Endothelial cell of umbilical vein (primary cell): ENCODE data around the gene CCDC7. TPM values are rescaled to one million over a fixed set of nuclear protein-coding genes. Genes with fewer than 3 reads are reported as not detected.

Experiments
- BruUV-seq: library from RNA; stranded (reverse); fragments of 400-500 nt; replicated peaks from 2 replicates; lab custom pipeline; 2021; lab: Mats Ljungman, UMichigan
- CTCF ChIA-PET: fragments of 300-600, 350-600 bp; sonication (Branson Sonifier 250); formaldehyde crosslinking; loops from one replicate; lab custom pipeline; 2021; ENCODE audit warnings: antibody characterized with exemption, inconsistent platforms; lab: Charles Lee
- POLR2A ChIA-PET: fragments of 300-600, 350-600 bp; sonication (Branson Sonifier 250); formaldehyde crosslinking; loops from one replicate; lab custom pipeline; 2021; ENCODE audit warnings: antibody characterized with exemption, inconsistent platforms; lab: Charles Lee
- DNase-seq: peaks from one replicate; pipeline ENCODE4 v3.0.0-alpha.2; 2011; ENCODE audit warnings: low read depth, low spot score
- FAIRE-seq: peaks from 2 replicates; lab custom pipeline; 2011; peaks lifted over from hg19 to GRCh38; lab: Jason Lieb, UNC
- H2AFZ ChIP-seq: 2 replicates; pipeline ENCODE4 v1.6.0; 2012; ENCODE audit warnings: low read depth, low read length, control low read depth, inconsistent platforms
- H3K27ac ChIP-seq: 2 replicates; pipeline ENCODE4 v1.5.1; 2011; ENCODE audit warnings: low read depth, mild to moderate bottlenecking, control low read depth, low read length, moderate library complexity; ENCODE audit not compliant: insufficient read depth
- H3K27me3 ChIP-seq, 2 experiments: 2 replicates each; pipeline versions ENCODE4 v1.6.0 to v1.6.1; 2011; ENCODE audit warnings: low read length in 2 of 2, mixed read lengths in 1 of 2; ENCODE audit not compliant: control insufficient read depth in 2 of 2, insufficient read depth in 2 of 2
- H3K36me3 ChIP-seq, 2 experiments: 2 replicates in 1 of 2; 3 replicates in 1 of 2; pipeline ENCODE4 v1.5.1; 2011; ENCODE audit warnings: low read length in 2 of 2, mild to moderate bottlenecking in 1 of 2, moderate library complexity in 1 of 2; ENCODE audit not compliant: control insufficient read depth in 2 of 2, insufficient read depth in 2 of 2; ENCODE audit errors: extremely low read depth in 1 of 2
- H3K4me1 ChIP-seq: 3 replicates; pipeline ENCODE4 v1.5.1; 2011; ENCODE audit warnings: mild to moderate bottlenecking, low read length; ENCODE audit not compliant: control insufficient read depth, insufficient read depth; ENCODE audit errors: extremely low read depth
- H3K4me2 ChIP-seq: 2 replicates; pipeline ENCODE4 v1.6.1; 2011; ENCODE audit warnings: low read length, control low read depth, mixed read lengths; ENCODE audit not compliant: insufficient read depth
- H3K4me3 ChIP-seq, 3 experiments: fragments of 200-600 bp in 1 of 3; sonication (generic), shearing (Covaris generic) in 1 of 3; replicated peaks in 1 of 3; 2 replicates each; pipeline ENCODE4 v1.5.1; 2011 to 2016; ENCODE audit warnings: control low read depth in 3 of 3, low read length in 3 of 3, mild to moderate bottlenecking in 2 of 3, inconsistent platforms in 1 of 3, low read depth in 1 of 3, moderate library complexity in 1 of 3; ENCODE audit not compliant: insufficient read depth in 1 of 3
- H3K79me2 ChIP-seq: 2 replicates; pipeline ENCODE4 v1.6.0; 2012; ENCODE audit warnings: low read length, inconsistent platforms; ENCODE audit not compliant: control insufficient read depth, insufficient read depth
- H3K9ac ChIP-seq: replicated peaks from 2 replicates; pipeline ENCODE3; 2011; ENCODE audit warnings: low read length, control low read depth; ENCODE audit not compliant: insufficient read depth; ENCODE audit errors: extremely low read depth
- H3K9me1 ChIP-seq: replicated peaks from 3 replicates; pipeline ENCODE4 v1.6.0; 2011; ENCODE audit warnings: mild to moderate bottlenecking, low read length; ENCODE audit not compliant: control insufficient read depth, insufficient read depth; ENCODE audit errors: extremely low read depth
- H3K9me3 ChIP-seq: replicated peaks from 2 replicates; pipeline ENCODE4 v1.5.1; 2012; ENCODE audit warnings: low read length, inconsistent platforms; ENCODE audit not compliant: control insufficient read depth, insufficient read depth
- H4K20me1 ChIP-seq: replicated peaks from 2 replicates; pipeline ENCODE3; 2011; ENCODE audit warnings: mild to moderate bottlenecking, low read length; ENCODE audit not compliant: control insufficient read depth, insufficient read depth; ENCODE audit errors: extremely low read depth
- EZH2 ChIP-seq: IDR thresholded peaks from 2 replicates; pipeline ENCODE4 v1.6.1; 2012; ENCODE audit warnings: borderline replicate concordance, low read depth, mild to moderate bottlenecking, moderate library complexity, low read length, inconsistent platforms; ENCODE audit not compliant: severe bottlenecking
- FOS ChIP-seq: IDR thresholded peaks from 2 replicates; pipeline ENCODE4 v1.6.1; 2011; ENCODE audit warnings: mild to moderate bottlenecking, low read length, moderate library complexity, borderline replicate concordance; ENCODE audit not compliant: insufficient read depth
- GATA2 ChIP-seq: IDR thresholded peaks from 2 replicates; pipeline ENCODE4 v1.7.0; 2011; ENCODE audit warnings: low read depth, mild to moderate bottlenecking, moderate library complexity, mixed read lengths, low read length; ENCODE audit not compliant: insufficient read length, insufficient read depth
- JUN ChIP-seq: IDR thresholded peaks from 2 replicates; pipeline ENCODE4 v1.6.1; 2011; ENCODE audit warnings: borderline replicate concordance, low read depth; ENCODE audit not compliant: insufficient read length, insufficient read depth
- MAX ChIP-seq: IDR thresholded peaks from 2 replicates; pipeline ENCODE4 v1.6.1; 2011; ENCODE audit not compliant: insufficient read depth, insufficient read length
- MYC ChIP-seq: IDR thresholded peaks from one replicate; pipeline ENCODE4 v1.6.1; 2011; ENCODE audit warnings: mild to moderate bottlenecking, low read depth, low read length
- POLR2A ChIP-seq: IDR thresholded peaks from 2 replicates; pipeline ENCODE4 v1.6.1; 2012; ENCODE audit warnings: low read depth, mild to moderate bottlenecking, control low read depth, low read length
- POLR2AphosphoS5 ChIP-seq: IDR thresholded peaks from 2 replicates; pipeline ENCODE4 v1.6.1; 2012; ENCODE audit warnings: low read depth, mild to moderate bottlenecking, control low read depth, low read length, moderate library complexity; ENCODE audit not compliant: insufficient read depth
- dilution Hi-C: fragments of 300-500 bp; cut with MboI; formaldehyde crosslinking; loops from one replicate; pipeline ENCODE4 v1.15.0; 2019; ENCODE audit warnings: low sequenced_read_pairs; ENCODE audit not compliant: extremely low pct_ligation_motif_present
- intact Hi-C: fragments of 100-400 bp; cut with micrococcal nuclease; formaldehyde crosslinking; loops from one replicate; pipeline ENCODE4 v1.10.0; 2022
- polyA plus RNA-seq, 4 experiments: library from polyadenylated mRNA; depleted of rRNA in 3 of 4; stranded (reverse) in 3 of 4; unstranded in 1 of 4; fragments of >200 nt; gene quantifications; 2 replicates each; pipeline versions ENCODE4 v1.2.1 to v1.2.3, GENCODE V29; 2011 to 2012; ENCODE audit warnings: missing spikeins in 1 of 4
- total RNA-seq: library from RNA; stranded (reverse); gene quantifications from 2 replicates; pipeline ENCODE4 v1.2.3, GENCODE V29; 2021
- TF ChIP-seq, protein P1 (sequence below), 2 donors: IDR thresholded peaks; 1 replicate in 1 of 2; 2 replicates in 1 of 2; pipeline ENCODE4 v1.5.1; 2011; ENCODE audit warnings: low read length in 2 of 2, mild to moderate bottlenecking in 2 of 2, moderate library complexity in 2 of 2, control low read depth in 1 of 2, inconsistent platforms in 1 of 2, low read depth in 1 of 2; ENCODE audit not compliant: insufficient read depth in 1 of 2; ENCODE audit errors: extremely low read depth in 1 of 2

Gene CCDC7
- total and polyA plus RNA-seq, 2 donors (not counting 3 experiments of a cell fraction or from before 2014, with no cell fraction given), result 0.35 to 8.2 TPM

DNA sequence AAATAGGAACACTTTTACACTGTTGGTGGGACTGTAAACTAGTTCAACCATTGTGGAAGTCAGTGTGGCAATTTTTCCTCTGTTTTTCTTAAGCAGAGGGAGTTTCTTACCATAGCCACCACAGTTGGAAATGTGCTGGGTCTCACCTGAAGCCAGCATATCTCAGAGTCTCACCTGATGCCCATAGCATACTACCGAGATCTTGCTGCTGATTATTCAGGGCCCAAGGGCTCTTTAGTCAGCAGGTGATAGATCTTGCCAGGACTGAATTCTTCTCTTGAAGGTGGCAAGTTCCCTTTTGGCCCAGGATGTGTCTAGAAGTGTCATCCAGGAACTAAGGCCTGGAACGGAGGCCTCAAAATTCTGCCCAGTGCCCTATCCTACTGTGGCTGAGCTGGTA, 215.4 kb downstream of the CCDC7 start:
- Histone ChIP-seq H2AFZ (no peak overlapping the region), H3K27ac (no peak overlapping the region), H3K9ac (no peak overlapping the region), H4K20me1 (no peaks in the 10 kb centered on the region), H3K79me2 (no peaks in the 10 kb centered on the region), H3K4me3 (no peak overlapping the region), H3K4me2 (no peak overlapping the region), H3K27me3 (no peaks in the 10 kb centered on the region), H3K9me3 (peaks cover 2% of the 10 kb centered on the region), H3K36me3 (no peaks in the 10 kb centered on the region), H3K9me1 (no peaks in the 10 kb centered on the region), H3K4me1 (no peaks in the 10 kb centered on the region)
- no TSS peak for BruUV-seq
- dilution Hi-C loops (no loop called here), intact Hi-C loops (no loop called here)
- ChIA-PET POLR2A (no interaction called here), CTCF (no interaction called here)
- no peak for TF ChIP-seq MYC
- no peak for TF ChIP-seq POLR2AphosphoS5
- no peak for TF ChIP-seq JUN
- no peak for TF ChIP-seq POLR2A
- TF ChIP-seq, protein P1, sequence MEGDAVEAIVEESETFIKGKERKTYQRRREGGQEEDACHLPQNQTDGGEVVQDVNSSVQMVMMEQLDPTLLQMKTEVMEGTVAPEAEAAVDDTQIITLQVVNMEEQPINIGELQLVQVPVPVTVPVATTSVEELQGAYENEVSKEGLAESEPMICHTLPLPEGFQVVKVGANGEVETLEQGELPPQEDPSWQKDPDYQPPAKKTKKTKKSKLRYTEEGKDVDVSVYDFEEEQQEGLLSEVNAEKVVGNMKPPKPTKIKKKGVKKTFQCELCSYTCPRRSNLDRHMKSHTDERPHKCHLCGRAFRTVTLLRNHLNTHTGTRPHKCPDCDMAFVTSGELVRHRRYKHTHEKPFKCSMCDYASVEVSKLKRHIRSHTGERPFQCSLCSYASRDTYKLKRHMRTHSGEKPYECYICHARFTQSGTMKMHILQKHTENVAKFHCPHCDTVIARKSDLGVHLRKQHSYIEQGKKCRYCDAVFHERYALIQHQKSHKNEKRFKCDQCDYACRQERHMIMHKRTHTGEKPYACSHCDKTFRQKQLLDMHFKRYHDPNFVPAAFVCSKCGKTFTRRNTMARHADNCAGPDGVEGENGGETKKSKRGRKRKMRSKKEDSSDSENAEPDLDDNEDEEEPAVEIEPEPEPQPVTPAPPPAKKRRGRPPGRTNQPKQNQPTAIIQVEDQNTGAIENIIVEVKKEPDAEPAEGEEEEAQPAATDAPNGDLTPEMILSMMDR (IDR thresholded peaks at IDR 0.05; ENCODE audit: extremely low read depth in 1 of 2, insufficient read depth in 1 of 2, low read depth in 1 of 2, low read length in 2 of 2), result no peak
- TF ChIP-seq FOS, result no peak
- TF ChIP-seq EZH2, result no peak
- no peak for TF ChIP-seq MAX
- TF ChIP-seq GATA2, result no peak
- FAIRE-seq, result no peak
- DNase-seq, result no peak
